ENCODE results near the gene BANK1. TPM values are rescaled to one million over a fixed set of nuclear protein-coding genes. Genes with fewer than 3 reads are reported as not detected.

BANK1 gene
- total RNA-seq, 4 donors from 2014 or later, result 0.22 to 1.4 (median 0.96) TPM

GRCh38 chr4:102116121-102116520, 325.6 kb downstream of the BANK1 start:
- intact Hi-C loops (cut with DNase I; ENCODE audit: low total_unique reads), result loop anchor here (10.0 kb wide), 1 partner anchor 119 kb away; no protein-coding TSS in a partner anchor
- no peak overlapping the region for H3K4me3 ChIP-seq (ENCODE audit: low read depth, poor library complexity, severe bottlenecking)
- WGBS, 2 donors, result 87 to 88% methylated on average over 3 of the region's 3 CpGs
- DNase-seq (ENCODE audit: low spot score in 2 of 2), result no peak
- TF ChIP-seq CTCF (IDR thresholded peaks at IDR 0.05), result no peak
- TF ChIP-seq POLR2A (IDR thresholded peaks at IDR 0.05), result no peak

DNA sequence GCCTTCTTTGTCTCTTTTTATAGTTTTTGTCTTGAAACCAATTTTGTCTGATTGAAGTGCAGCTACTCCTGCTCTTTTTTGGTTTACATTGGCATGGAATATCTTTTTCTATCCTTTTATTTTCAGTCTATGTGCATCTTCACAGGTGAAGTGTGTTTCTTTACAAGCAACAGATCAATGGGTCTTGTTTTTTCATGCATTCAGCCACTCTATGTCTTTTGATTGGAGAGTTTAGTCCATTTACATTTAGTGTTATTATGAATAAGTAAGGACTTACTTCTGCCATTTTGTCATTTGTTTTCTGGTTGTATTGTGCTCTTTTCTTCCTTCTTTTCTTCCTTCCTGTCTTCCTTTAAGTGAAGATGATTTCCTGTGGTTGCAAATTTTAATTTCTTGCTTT, 330.3 kb downstream of the BANK1 start:
- no peak for TF ChIP-seq POLR2A (IDR thresholded peaks at IDR 0.05)
- no peak for TF ChIP-seq CTCF (IDR thresholded peaks at IDR 0.05)
- no peak for DNase-seq (ENCODE audit: low spot score in 2 of 2)
- no peak overlapping the region for H3K4me3 ChIP-seq (ENCODE audit: low read depth, poor library complexity, severe bottlenecking)
- intact Hi-C loops (cut with DNase I; ENCODE audit: low total_unique reads), result no loop called here
